Measurements from ENCODE around the gene MPV17L2. TPM values are rescaled to one million over a fixed set of nuclear protein-coding genes. Genes with fewer than 3 reads are reported as not detected.

Gene MPV17L2
- total RNA-seq, 2 experiments from 2014 or later, result 6.3 to 6.5 TPM

DNA sequence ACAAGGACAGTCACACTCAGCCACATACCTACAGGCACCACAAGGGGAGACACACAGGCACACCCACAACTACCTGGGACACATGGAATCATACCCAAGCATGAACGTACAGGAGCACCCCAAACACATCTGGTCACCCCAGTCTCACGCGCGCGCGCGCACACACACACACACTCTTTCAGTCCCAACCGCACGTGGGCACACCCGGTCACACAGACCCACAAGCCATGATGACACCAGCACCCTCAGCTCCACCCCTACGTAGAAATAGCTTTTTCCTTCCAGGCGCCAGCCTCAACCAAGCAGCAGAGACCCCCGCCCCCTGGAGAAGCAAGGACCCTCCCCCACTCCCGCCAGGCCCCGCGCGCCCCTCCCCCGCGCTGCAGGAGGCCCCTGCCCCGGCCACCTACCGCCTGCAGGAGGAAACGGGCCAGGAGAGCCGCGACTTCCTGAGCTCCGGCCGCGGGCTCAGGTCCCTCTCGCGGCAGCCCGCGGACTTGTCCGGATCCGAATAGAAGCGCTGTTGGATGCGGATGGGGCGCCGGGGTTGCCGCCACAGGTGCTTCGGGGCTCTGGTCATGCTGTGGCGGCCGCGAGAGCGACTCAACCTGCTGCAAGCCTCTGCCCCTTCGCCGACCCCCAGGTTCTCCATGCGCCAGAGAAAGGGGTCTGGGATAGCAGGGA is 39.7 kb downstream of the MPV17L2 start:
- Mint-ChIP-seq H3K27ac (no peak overlapping the region), H3K4me1 (ENCODE audit: low read depth) (peaks cover 4% of the 10 kb centered on the region), H3K27me3 (ENCODE audit: low read depth) (peaks cover 56% of the 10 kb centered on the region), H3K9me3 (peaks cover 2% of the 10 kb centered on the region), H3K4me3 (no peak overlapping the region), H3K36me3 (ENCODE audit: low read depth) (no peaks in the 10 kb centered on the region)
- intact Hi-C loops (cut with micrococcal nuclease), result no loop called here
- CTCF ChIA-PET, result interaction anchor here (0.6 to 1.6 kb wide), 8 partner anchors 18 to 179 kb away, joined by 3 to 5 read pairs (median 3); no protein-coding TSS in a partner anchor
- DNase-seq, result no peak

GRCh38 chr19:18233224-18233825 is 40.3 kb downstream of the MPV17L2 start:
- Mint-ChIP-seq H3K4me1 (ENCODE audit: low read depth) (peaks cover 4% of the 10 kb centered on the region), H3K27ac (no peak overlapping the region), H3K27me3 (ENCODE audit: low read depth) (peaks cover 51% of the 10 kb centered on the region), H3K36me3 (ENCODE audit: low read depth) (no peaks in the 10 kb centered on the region), H3K4me3 (no peak overlapping the region), H3K9me3 (peaks cover 2% of the 10 kb centered on the region)
- CTCF ChIA-PET, result interaction anchor here (0.6 to 1.6 kb wide), 7 partner anchors 9 to 178 kb away, joined by 3 to 4 read pairs (median 3); no protein-coding TSS in a partner anchor
- intact Hi-C loops (cut with micrococcal nuclease), result no loop called here
- DNase-seq, result peak; percentile 63

DNA sequence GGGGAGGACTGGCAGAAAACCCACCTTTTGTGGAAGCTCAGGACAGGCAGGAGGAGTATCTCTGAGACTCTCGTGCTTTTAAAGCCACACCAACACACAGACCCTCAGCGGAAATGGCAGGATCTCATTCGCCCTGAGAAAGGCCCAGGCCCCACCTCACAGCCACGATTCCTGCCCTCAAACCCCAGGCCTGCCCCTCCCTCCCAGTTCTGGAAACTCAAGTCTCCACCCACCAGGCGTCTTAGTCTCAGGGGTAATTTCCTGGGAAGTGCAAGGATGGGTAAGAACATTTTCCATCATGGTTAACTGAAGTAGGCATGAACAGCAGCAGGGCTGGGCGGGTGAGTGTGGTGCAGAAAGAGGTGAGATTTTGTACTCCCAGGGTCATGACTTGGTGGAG is 41.2 kb downstream of the MPV17L2 start:
- peaks cover 4% of the 10 kb centered on the region for H3K4me1 Mint-ChIP-seq (ENCODE audit: low read depth)
- peaks cover 2% of the 10 kb centered on the region for H3K9me3 Mint-ChIP-seq
- CTCF ChIA-PET, result interaction anchor here (1.6 kb wide), 1 partner anchor 20 kb away, joined by 3 read pairs; no protein-coding TSS in a partner anchor
- no peak overlapping the region for H3K4me3 Mint-ChIP-seq
- H3K36me3 Mint-ChIP-seq (ENCODE audit: low read depth), result no peaks in the 10 kb centered on the region
- intact Hi-C loops (cut with micrococcal nuclease), result no loop called here
- DNase-seq, result no peak
- peaks cover 52% of the 10 kb centered on the region for H3K27me3 Mint-ChIP-seq (ENCODE audit: low read depth)
- H3K27ac Mint-ChIP-seq, result no peak overlapping the region

GRCh38 chr19:18239303-18239702 is 46.3 kb downstream of the MPV17L2 start:
- H3K4me1 Mint-ChIP-seq (ENCODE audit: low read depth), result no peaks in the 10 kb centered on the region
- no peak overlapping the region for H3K27ac Mint-ChIP-seq
- CTCF ChIA-PET, result no interaction called here
- no peak overlapping the region for H3K4me3 Mint-ChIP-seq
- no peaks in the 10 kb centered on the region for H3K36me3 Mint-ChIP-seq (ENCODE audit: low read depth)
- H3K27me3 Mint-ChIP-seq (ENCODE audit: low read depth), result peaks cover 15% of the 10 kb centered on the region
- peak; percentile 31 for DNase-seq
- intact Hi-C loops (cut with micrococcal nuclease), result no loop called here
- H3K9me3 Mint-ChIP-seq, result no peaks in the 10 kb centered on the region

GRCh38 chr19:18245297-18245696 is 52.3 kb downstream of the MPV17L2 start:
- Mint-ChIP-seq H3K9me3 (no peaks in the 10 kb centered on the region), H3K27me3 (ENCODE audit: low read depth) (no peaks in the 10 kb centered on the region)
- CTCF ChIA-PET, result interaction anchor here (0.6 to 1.4 kb wide), 5 partner anchors 10 to 171 kb away, joined by 4 to 6 read pairs (median 4); no protein-coding TSS in a partner anchor

More at GRCh38 chr19:18245297-18245696, 52.3 kb downstream of the MPV17L2 start:
- H3K4me3 Mint-ChIP-seq, result no peak overlapping the region
- no peaks in the 10 kb centered on the region for H3K36me3 Mint-ChIP-seq (ENCODE audit: low read depth)
- no peaks in the 10 kb centered on the region for H3K4me1 Mint-ChIP-seq (ENCODE audit: low read depth)
- intact Hi-C loops (cut with micrococcal nuclease), result no loop called here
- H3K27ac Mint-ChIP-seq, result no peak overlapping the region
- no peak for DNase-seq

Other genes with a start within 250 kb of the MPV17L2 start
- gene KCNN1, start 226.1 kb upstream of the MPV17L2 start, total RNA-seq, result under 1 TPM; 0.21 to 0.30 TPM
- 10 to 100 TPM; 17.7 to 19.0 TPM for gene ARRDC2, start 185.0 kb upstream of the MPV17L2 start, total RNA-seq
- 10 to 100 TPM; 10.1 to 14.4 TPM for gene IL12RB1, start 106.3 kb upstream of the MPV17L2 start, total RNA-seq
- gene MAST3, start 95.4 kb upstream of the MPV17L2 start, total RNA-seq, result 10 to 100 TPM; 12.8 to 13.5 TPM
- 10 to 100 TPM; 16.1 to 16.3 TPM for gene PIK3R2, start 40.1 kb upstream of the MPV17L2 start, total RNA-seq
- 10 to 100 TPM; 19.0 to 20.8 TPM for gene IFI30, start 19.4 kb upstream of the MPV17L2 start, total RNA-seq
- gene RAB3A, start 10.8 kb downstream of the MPV17L2 start, total RNA-seq, result 1 to 10 TPM; 3.8 to 6.0 TPM
- under 1 TPM in 1 of 2 experiments, not detected in 1; 0.10 TPM for gene PDE4C, start 33.2 kb downstream of the MPV17L2 start, total RNA-seq
- under 1 TPM in 1 of 2 experiments, not detected in 1; 0.19 TPM for gene IQCN, start 81.2 kb downstream of the MPV17L2 start, total RNA-seq
- gene JUND, start 88.4 kb downstream of the MPV17L2 start, total RNA-seq, result 100 to 1,000 TPM in 1 of 2 experiments, 10 to 100 TPM in 1; 87.9 to 105 TPM
- gene LSM4, start 129.9 kb downstream of the MPV17L2 start, total RNA-seq, result 100 to 1,000 TPM; 439 to 451 TPM
- gene PGPEP1, start 147.4 kb downstream of the MPV17L2 start, total RNA-seq, result 10 to 100 TPM; 14.4 to 15.6 TPM
- gene GDF15, start 192.9 kb downstream of the MPV17L2 start, total RNA-seq, result under 1 TPM in 1 of 2 experiments, not detected in 1; 0.20 TPM
- gene LRRC25, start 204.4 kb downstream of the MPV17L2 start, total RNA-seq, result not detected
- gene SSBP4, start 226.2 kb downstream of the MPV17L2 start, total RNA-seq, result 10 to 100 TPM; 62.6 to 71.4 TPM
- gene ISYNA1, start 244.9 kb downstream of the MPV17L2 start, total RNA-seq, result 10 to 100 TPM; 12.3 to 14.3 TPM

Measured in activated naive CD4-positive, alpha-beta T cell treated with anti-CD3 and anti-CD28 coated beads for 36 hours (primary cell).